Left ventricle myocardium superior (tissue), 1 donor: ENCODE results near the gene SIX3. TPM values are rescaled to one million over a fixed set of nuclear protein-coding genes. Genes with fewer than 3 reads are reported as not detected.

ENCODE experiments used
- ATAC-seq: fragments of 200-7000 bp; cut with Tn5 transposase; one replicate; pipeline ENCODE4 v1.9.1; 2020; ENCODE audit warnings: mild to moderate bottlenecking, moderate library complexity
- DNase-seq: peaks from one replicate; pipeline ENCODE4 v3.0.0-alpha.2; 2020
- intact Hi-C: fragments of 100-400 bp; cut with micrococcal nuclease; formaldehyde crosslinking; loops from one replicate; pipeline ENCODE4 v1.11.0; 2022
- total RNA-seq: library from RNA; stranded (reverse); fragmentation: NEBNext Ultra II Directional; extraction: Animal tissue kit (Norgen Biotek cat#: 25700); gene quantifications from one replicate; pipeline ENCODE4 v1.2.1, GENCODE V29; 2021
- donor health status: DM: no; HTN: yes; CAD: no; lungs with severe emphysema.

SIX3 gene
- total RNA-seq, 1 donor from 2014 or later, result not detected

DNA sequence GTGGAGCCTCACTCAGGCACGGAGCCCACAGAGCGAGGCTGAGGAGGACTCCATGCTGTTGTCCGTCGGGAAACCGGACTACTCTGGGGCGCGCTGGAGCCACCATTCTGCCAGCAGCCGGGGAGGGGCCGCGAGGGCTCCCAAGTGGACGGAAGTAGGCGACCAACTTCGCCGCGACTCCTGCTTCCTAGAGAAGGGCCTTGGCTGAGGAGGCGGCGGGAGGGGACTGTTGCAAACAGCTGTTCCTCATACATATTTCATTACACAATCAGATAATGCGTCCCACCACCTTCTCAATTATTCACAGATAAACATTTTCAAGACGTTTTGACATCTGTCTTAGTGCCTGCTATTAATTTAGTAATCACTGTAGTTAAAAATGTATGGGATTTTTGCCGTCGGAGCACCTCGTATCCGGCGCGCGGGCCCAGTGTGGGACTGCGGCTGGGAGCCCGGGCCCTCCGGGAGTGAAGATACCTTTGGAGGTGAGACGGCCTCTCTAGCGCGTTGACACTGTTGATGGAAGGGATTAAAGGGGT, 11.7 kb upstream of the SIX3 start:
- DNase-seq, result no peak
- ATAC-seq, result no peak
- intact Hi-C loops, result no loop called here

DNA sequence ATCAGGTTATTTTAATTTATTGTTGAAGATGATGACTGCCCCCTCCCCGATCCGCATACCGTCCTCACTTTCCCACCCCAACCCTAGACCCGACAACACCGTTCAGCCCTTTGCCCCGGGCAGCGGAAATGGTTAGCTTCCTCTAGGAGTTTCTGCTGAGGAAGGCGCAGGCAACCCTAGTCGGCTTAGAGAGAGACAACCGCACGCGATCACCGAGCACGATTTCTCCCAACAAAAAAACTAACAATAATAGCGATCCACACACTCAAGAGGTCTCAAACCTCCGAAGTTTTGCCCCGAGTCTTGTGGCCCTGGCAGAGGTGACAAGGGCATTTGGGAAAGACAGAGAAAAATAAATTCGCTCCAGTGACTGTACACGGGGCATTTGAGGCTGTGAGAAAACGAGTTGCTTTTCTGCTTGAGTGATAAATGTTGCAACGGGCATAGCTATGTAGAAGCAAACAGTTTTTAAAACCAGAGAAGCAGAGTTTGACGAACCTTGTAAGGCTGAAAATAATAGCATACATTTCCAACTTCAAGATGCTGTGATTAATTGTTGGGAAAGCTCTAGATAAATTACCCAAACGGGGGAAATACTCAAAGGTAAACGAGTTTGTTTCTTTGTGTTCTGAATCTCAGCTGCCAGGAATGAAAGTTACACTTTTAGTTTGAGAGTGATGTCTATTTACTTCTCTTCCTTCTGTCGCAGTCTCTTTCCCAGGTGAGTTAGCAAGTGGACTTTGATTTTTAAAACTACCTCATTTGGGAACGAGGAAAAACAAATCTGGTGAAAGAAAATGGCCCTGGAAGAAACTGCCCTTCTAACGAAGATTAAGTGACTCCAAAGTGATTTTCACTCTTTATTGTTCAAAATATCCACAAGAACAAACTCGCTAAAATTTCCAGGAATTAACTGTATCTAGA, 11.0 kb upstream of the SIX3 start:
- DNase-seq, result no peak
- no peak for ATAC-seq
- intact Hi-C loops, result no loop called here

DNA sequence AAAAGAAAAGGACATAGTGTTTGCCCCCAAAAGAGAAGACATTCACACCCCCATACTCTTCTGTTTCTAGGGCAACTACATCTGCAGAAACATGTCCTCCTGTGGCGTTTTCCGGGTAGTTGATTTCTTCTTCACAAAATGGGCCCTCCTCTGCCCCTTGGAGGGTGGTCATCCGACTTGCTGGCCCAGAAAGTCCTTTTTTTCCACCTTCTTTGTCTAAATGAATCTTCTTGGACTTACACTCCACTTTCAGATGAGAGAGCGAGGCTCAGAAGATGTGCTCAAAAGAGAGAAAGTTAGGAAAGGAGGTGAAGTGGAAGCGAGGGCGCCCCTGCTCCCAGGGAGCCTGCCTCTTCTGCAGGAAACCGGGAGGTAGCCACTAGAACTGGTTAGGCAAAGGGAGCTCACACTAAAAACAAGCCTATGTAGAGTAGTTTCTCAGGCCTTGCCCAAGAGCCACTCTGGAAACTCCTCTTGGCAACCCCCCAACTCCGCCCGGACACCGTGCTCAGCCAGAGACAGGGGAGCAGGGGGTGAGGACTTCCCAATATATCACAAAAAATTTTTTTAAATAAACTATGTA, 10.2 kb upstream of the SIX3 start:
- no peak for DNase-seq
- intact Hi-C loops, result no loop called here
- no peak for ATAC-seq

DNA sequence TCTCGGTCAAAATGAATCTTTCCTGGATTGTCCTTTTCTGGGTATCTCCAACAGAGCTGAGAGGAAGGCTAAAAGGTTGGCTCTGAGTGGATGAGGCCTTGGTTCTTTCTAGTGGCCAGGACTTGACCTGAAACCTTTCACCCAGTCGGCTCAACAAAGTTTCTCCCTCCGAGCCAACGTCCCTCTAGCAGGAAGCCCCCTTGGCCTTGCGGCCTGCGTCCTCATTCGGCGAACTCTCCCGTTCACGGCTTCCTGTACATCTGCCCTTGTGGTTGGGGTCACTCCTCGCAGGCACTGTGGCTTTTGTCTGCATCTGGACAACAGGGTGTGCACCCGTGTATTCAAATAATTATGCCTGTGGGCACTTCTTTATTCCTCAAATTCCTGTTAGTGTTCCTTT, 9.4 kb upstream of the SIX3 start:
- no peak for ATAC-seq

DNA sequence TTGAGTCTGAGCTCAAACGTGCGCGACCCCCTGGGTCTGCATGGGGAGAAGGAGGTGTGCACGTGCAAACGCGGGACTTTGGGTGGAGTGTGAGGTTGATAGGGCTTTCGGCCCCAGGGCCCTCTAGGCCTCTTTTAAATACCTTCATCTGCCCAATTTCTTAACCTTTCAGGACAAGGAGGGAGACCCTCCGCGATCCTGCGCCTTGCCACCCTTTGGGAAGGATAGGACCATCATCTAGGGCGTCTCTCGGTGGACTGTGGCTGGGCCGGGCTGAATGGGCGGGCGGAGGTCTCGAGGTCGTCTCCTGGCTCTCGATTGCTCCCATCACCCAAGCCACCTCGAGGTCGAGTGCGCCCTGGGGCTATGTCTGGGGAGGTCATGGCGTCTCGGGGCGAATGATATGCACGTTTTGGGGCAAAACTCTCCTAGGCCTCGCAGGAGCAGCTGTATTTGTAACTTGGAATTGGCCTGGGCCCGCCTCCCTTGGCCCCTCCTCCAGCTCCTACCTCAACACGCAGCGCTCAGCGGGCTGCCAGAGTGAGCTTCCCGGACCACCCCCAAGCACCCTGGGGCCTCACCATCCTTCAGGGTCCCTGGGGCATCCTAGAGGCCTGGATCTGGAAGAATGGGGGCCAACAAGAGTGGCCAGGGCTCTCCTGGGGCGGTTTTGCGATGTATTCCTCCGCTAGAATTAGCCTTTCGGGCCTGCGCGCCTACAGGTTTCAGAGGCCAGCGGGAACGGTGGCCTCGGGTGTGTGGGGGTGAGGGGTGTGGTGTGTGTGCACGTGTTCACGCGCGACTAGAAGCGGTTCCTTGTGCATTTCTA, 8.7 kb upstream of the SIX3 start:
- ATAC-seq, result no peak
- intact Hi-C loops, result no loop called here
- DNase-seq, result no peak

More for the DNA sequence above, 9.4 kb upstream of the SIX3 start:
- intact Hi-C loops, result no loop called here
- DNase-seq, result no peak

DNA sequence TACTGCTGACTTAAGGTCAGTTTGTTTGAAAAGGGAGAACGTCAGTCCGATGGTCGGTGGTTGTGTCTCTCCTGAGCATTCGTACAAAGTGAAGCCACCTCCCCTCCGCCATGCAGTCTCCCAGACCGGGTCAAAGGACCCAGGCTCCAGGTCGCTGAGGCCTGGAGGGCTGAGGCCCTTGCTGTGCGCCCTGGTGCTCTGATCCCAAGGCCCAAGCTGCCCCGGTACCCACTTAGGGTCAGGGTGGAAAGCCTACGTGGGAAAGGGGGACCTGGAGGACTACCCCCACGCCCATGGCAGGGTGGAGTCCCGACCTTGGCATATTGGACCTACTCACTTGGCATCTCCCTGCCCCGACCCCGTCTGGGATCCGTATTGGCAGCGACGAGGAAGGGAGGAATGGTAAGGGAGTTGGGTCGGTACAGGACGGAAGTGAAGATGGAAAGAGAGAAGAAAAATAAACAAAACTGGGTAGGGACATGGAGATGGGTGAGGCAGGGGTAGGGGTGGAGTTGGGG, 8.0 kb upstream of the SIX3 start:
- ATAC-seq (no peak), DNase-seq (no peak)
- intact Hi-C loops, result no loop called here

DNA sequence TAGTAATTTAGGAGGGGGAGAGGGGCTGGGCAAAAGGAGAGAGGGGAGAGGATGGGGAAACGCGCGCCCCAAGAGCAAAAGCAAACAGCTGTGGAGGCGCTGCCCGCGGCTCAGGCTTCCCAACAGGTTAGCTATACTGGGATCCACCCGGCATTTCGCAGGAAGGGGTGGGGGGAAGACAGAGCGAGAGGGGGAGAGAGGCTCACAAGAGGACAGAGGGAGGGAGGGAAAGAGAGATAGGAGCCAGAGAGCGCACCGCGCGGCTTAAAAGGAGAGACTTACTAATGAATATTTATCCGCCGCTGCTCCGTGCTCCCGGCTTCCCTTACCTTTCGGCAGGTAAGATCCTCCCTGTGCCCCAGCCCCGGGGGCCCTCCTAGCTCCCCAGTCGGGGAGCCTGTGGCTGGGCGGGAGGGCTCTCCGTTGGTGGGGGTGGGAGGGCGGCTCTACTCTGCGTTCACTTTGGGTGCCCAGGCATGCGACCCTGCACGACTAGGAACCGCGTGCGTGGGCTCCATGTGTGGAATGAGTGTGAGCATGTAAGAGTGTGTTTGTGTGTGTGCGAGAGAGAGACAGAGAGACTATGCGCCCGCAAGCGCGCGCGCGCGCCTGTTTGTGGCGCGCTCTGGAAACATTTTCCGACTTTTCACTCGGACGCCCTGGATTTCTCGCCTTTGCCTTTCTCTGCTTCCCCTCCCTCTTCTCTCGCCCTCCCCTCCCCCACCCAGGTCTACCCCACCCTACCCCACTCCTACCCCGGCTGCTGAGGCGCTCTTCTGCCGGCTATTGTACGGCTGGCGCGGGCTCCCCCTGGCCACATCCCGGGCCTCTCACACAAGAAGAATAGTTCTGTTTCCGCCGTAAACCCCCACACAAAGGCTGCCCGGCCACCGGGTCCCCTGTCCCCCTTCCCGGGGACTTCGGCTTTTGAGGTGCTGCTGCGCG, 7.2 kb upstream of the SIX3 start:
- no peak for ATAC-seq
- intact Hi-C loops, result no loop called here
- no peak for DNase-seq

DNA sequence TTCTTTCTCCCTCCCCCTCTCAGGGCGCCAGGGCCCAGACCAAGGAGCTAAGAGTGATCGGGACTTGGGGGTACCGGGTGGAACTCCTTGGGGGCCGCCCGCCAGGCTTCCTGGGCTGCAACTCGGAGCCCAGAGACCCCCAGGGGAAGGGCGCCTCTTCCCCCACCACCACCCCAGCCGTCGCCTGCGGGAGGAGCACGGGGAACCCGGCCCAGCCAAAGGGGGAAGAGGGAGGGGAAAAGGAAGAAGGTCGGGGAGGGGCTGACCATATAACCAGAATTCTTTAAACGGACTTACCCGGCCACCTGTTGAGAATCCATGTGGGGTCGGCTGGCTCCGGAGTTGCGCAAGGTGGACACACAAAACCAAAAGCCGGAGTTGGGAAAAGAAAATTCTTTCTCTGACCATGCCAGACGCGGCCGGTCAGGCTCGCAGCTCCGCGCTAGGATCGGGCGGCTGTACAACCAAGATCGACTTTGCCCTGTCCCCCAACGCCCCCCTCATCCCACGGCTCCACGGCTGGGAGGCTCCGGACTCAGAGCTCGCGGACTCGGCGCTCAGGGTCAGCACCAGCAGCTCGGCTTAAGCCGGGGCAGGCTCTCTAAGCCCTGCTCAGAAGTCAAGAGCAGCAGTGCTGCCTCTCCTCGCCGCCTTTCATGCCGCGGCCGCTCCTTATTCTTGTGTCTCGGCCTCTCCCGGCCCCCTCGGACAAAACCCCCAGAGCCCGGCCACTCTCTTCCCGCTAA, 6.3 kb upstream of the SIX3 start:
- DNase-seq, result no peak
- no peak for ATAC-seq
- intact Hi-C loops, result no loop called here

DNA sequence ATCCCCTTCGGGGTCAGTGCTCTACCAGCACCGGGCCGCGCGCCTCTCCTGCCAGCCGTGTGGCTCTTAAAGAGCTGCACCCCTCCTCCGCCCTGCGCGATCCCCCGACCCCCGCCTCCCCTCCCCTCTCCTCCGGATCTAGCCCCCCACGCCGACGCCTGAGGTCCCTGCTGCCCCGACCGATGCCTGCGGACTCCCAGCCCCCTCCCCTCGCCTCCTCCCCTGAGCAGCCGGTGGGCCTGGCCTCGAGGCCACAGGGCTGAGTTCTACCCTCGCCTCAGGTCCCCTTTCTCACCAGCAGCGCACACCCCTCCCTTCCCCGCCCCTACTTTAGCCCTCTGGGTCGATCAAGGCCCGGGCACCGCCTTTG, 5.8 kb upstream of the SIX3 start:
- intact Hi-C loops, result no loop called here
- no peak for DNase-seq
- no peak for ATAC-seq

DNA sequence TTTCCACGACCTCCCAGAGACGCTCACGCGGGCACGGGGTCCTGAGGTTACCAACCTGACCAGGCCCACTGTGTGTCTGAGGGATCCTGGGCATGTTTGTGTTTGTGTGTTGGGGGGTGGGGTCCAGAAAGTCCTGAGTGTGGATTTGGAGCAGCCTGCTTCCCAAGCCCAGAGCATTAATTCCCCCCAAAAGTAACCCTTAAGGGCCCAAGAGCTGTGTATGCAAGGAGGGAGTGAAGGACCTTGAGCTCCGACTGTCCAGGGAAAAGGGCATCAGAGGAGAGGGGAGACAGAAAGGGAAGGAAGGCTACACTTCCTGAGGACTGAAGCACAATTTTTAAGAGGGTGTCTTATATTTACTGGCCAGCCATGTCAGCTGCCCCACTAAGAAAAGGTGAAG, 5.2 kb upstream of the SIX3 start:
- ATAC-seq (no peak), DNase-seq (no peak)
- intact Hi-C loops, result no loop called here

DNA sequence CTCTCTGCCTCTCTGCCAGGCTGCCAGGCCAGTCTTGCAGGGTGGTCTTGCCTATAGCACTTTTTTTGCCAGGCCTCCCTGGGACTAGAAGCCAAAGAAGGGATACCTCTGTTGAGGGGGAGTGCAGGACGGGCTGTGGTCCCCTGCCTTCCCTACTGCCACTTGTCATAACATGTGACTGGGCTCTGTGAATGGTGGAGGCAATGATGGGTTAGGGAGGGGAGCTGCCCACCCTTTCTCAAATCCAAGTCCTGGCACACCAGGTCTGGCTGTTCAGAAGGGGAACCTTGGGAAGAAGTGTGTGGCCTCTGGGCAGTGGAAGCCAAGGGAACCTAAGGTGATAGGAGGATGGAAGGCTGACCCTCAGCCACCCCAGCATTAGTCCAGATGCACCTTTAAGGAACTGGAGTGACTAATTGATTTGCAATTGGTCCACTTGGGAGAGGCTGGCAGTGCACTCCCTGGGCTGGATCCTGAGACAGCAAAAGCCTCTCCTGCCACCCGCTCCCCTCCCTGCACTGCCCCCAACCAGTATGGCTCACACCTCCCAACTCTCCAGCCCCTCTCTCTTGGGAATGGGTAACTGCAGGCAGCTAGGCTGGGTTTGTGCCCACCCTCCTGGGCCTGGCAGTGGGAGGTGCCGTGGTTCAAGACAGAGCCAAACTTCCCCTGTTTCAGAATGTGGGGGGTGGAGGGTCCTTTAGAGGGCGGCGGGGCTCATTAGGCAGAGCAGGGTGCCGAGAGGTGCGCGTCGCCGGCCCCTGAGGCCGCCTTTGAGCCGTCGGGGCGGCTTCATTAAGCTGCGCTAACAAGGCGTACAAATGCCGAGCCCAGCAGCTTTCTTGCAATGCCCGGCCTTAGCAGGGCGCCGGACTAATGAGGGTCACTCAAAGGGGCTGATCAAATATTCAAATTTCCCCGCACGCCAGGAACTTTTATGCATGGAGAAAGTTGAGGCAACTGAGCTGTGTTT, 4.5 kb upstream of the SIX3 start:
- no peak for DNase-seq
- no peak for ATAC-seq
- intact Hi-C loops, result no loop called here

DNA sequence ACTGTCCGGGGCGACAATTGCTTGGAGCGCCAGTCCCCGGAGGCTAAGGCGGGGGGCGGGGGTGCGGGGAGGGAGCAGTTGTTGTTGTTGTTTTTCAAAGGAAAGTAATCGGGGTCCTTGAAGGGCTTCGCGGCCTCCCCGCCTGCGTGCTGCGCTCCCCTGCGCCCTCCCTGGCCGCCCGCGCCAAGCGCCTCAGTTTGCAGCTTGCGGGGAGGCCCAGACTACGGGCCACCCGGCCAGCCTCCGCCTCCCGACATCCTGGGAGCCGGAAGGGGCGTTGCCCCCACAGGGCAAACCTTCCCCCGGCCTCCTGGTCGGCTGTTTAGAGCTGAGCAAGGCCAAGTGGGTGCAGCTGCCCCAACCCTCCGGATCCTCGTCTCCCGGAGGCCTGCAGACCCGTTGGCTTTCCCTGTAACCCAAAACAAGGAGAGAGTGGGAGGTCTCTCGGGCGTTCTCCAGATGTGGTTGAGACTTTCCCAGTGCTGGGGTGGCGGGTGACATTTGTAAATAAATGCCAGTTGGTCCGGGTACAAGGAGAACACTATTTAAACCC, 3.7 kb upstream of the SIX3 start:
- intact Hi-C loops, result no loop called here
- DNase-seq (no peak), ATAC-seq (no peak)

DNA sequence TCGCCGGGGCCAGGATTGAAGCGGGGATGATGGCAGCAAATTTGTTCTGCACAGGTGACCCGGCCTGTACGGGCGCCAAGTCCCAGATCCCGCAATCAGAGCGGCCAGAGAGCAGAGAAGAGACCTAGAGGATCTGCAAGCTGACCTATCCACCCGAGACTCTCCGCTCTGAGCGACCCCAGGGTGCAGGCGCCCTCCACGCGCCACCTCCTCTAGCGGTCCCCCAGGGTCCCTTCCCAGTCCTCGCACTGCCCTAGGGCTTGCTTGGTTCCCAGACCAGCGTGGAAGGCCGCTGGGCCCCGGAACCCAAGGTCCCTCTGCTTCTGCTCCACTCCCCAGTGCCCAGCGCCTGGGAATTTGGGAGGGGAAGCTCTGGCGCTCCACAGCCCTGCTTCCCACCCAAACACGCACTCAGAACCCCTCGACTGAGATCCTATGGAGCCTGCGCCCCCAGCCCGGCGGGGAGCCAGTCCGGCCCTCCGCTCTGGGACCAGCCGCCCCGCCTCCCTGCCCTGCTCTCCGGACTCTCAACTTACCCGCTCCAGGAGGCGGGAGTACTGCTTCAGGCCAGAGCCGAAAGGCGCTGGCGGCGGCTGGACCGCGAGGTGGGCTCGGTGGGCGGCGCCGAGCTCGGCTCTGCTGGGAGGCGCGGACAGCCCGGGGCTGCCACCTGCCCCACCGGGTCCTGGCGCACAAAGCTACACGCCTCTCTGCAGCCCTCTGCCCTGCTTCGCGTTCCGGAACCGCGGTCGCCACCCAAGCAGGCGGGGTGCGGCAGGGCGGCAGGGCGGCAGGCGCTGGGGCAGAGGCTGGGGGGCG, 3.0 kb upstream of the SIX3 start:
- intact Hi-C loops, result no loop called here
- DNase-seq (no peak), ATAC-seq (peak; percentile 23)

DNA sequence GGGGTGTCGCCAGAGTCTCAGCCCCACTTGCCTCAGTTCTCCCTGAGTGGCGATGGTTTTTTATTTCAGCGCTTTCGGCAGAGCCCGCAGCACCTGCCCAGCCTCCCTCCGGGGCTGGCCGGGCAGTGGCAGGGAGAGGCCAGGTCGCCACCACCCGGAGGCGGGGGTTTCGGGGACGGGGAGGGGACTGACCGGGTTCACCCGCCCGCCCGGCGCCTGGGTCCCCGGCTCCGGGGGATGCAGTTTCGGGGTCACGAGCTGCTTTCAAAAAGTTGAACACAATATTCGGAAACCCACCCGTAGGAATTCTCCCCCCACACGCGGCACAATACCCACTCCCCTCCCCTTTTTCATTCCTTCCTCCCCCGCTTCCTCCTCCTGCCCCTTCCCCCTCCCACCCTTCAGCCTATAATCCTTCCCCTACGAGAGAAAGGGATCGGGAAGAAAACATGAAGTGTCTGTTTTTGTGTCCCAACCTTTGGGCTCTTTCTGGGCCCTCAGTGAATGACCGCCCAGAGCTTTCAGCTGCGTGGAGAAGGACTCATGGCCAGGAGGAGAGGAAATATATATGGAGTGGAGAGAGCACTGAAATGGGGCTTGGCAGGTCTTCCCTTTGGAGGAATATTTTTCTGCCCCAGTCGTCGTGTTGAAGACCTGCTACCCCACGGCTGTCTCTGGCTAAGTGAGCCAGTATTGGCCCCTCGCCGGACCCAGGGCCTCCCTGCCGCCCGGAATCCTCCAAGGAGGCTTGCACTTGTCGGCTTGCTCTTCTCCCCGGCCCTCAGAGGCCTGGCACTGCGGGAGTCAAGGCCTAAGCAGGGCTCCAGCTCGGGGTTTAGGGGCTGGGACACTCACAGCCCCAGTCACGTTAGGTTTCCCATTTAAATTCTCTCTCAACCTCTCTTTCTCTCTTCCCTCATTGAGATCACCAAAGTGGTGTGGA, 2.1 kb upstream of the SIX3 start:
- DNase-seq (no peak), ATAC-seq (no peak)
- intact Hi-C loops, result no loop called here

DNA sequence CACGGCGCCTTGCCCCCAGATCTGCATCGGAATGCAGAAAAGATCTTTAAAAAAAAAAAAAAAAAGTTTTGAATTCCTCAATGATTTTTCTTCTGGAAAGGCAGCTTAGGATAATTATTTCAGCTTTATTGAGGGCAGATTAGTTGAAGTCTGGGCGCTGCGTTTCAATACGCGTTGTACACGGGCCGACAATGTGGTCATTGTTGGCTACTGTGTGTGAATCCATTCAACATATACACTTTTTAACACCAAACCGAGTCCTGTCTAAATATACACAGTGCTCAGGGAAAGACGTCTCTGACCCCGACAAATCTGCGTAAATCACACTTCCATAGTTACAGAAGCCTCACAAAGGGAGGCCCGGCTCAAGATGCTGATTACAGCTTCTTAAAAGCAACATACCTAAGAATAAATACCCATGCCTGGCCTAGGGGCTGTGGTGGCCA, 1.4 kb upstream of the SIX3 start:
- intact Hi-C loops, result no loop called here
- DNase-seq, result no peak
- no peak for ATAC-seq
